NCI-H187 treated with DMSO at 0.1 percent for 48 hours (cell line): ENCODE results near the gene CORO1A.
"Not testable (repeated sequence)": the region's sequence is repeated elsewhere in the genome, so short reads cannot be mapped to it uniquely, and the experiment has no call there.

Experiments
- DNase-seq: peaks from one replicate; lab custom pipeline; 2025; lab: John Stamatoyannopoulos, UW

CORO1A gene

GRCh38 chr16:30205541-30206236, 22.3 kb downstream of the CORO1A start:
- not testable (repeated sequence) for DNase-seq

- not testable (repeated sequence) for DNase-seq
Observed at GRCh38 chr16:30206252-30206651, 22.9 kb downstream of the CORO1A start.

- not testable (repeated sequence) for DNase-seq
Observed at GRCh38 chr16:30207063-30207704, 23.8 kb downstream of the CORO1A start.

- DNase-seq, result not testable (repeated sequence)
Observed at GRCh38 chr16:30209032-30209431, 25.6 kb downstream of the CORO1A start.

GRCh38 chr16:30211414-30211813, 28.0 kb downstream of the CORO1A start:
- not testable (repeated sequence) for DNase-seq

- not testable (repeated sequence) for DNase-seq
Observed at GRCh38 chr16:30217082-30217481, 33.7 kb downstream of the CORO1A start.
